Panc1 (cell line): ENCODE measurements around the gene EFNA5. TPM values are rescaled to one million over a fixed set of nuclear protein-coding genes. Genes with fewer than 3 reads are reported as not detected.

Experiments
- ATAC-seq: fragments of 200-7000 bp; cut with Tn5 transposase; 2 replicates; pipeline ENCODE4 v1.9.1; 2020; ENCODE audit warnings: mild to moderate bottlenecking, moderate library complexity
- BruUV-seq: library from RNA; stranded (reverse); fragments of 400-500 nt; replicated peaks from 2 replicates; lab custom pipeline; 2021; lab: Mats Ljungman, UMichigan
- CTCF ChIA-PET: fragments of 300-600 bp; sonication (Branson Sonifier 250); formaldehyde crosslinking; loops from one replicate; lab custom pipeline; 2022; ENCODE audit warnings: antibody characterized with exemption; lab: Charles Lee
- POLR2A ChIA-PET: fragments of 300-600 bp; sonication (Branson Sonifier 250); formaldehyde crosslinking; loops from one replicate; lab custom pipeline; 2022; ENCODE audit warnings: antibody characterized with exemption; lab: Charles Lee
- DNase-seq: peaks from one replicate; pipeline ENCODE4 v3.0.0-alpha.2; 2010; ENCODE audit warnings: low read depth, low spot score
- H3K27ac ChIP-seq: 2 replicates; pipeline ENCODE4 v1.5.1; 2011; ENCODE audit warnings: mild to moderate bottlenecking, low read length, inconsistent platforms
- H3K27me3 ChIP-seq: fragments of 200-500 bp; sonication (Bioruptor generic); 2 replicates; pipeline ENCODE4 v1.6.0; 2014; ENCODE audit warnings: low read length, inconsistent platforms; ENCODE audit not compliant: control insufficient read depth, insufficient read depth
- H3K36me3 ChIP-seq: fragments of 200-500 bp; sonication (Bioruptor generic); 2 replicates; pipeline ENCODE4 v1.5.1; 2014; ENCODE audit warnings: inconsistent platforms, mild to moderate bottlenecking, low read length, moderate library complexity; ENCODE audit not compliant: control insufficient read depth, insufficient read depth
- H3K4me1 ChIP-seq: 2 replicates; pipeline ENCODE4 v1.5.1; 2011; ENCODE audit warnings: inconsistent platforms, mild to moderate bottlenecking, low read length, moderate library complexity; ENCODE audit not compliant: control insufficient read depth, insufficient read depth
- H3K4me3 ChIP-seq, 2 experiments: 2 replicates each; pipeline ENCODE4 v1.5.1; 2011 to 2012; ENCODE audit warnings: low read depth in 2 of 2, low read length in 2 of 2, mild to moderate bottlenecking in 2 of 2, inconsistent platforms in 1 of 2, moderate library complexity in 1 of 2
- H3K9me3 ChIP-seq: fragments of 200-500 bp; sonication (Bioruptor generic); 2 replicates; pipeline ENCODE4 v1.5.1; 2014; ENCODE audit warnings: low read depth, mild to moderate bottlenecking, inconsistent platforms, low read length, moderate library complexity; ENCODE audit not compliant: control insufficient read depth, insufficient read depth
- CTCF ChIP-seq: fragments of 450-650 bp; IDR thresholded peaks from 2 replicates; pipeline ENCODE4 v1.5.1; 2017; ENCODE audit warnings: mild to moderate bottlenecking
- POLR2AphosphoS5 ChIP-seq: IDR thresholded peaks from 2 replicates; pipeline ENCODE4 v1.6.1; 2012; ENCODE audit warnings: mild to moderate bottlenecking, low read depth, low read length, moderate library complexity
- REST ChIP-seq, 2 experiments: IDR thresholded peaks; 2 replicates each; pipeline ENCODE4 v1.6.1; 2011 to 2012; ENCODE audit warnings: low read depth in 2 of 2, control low read depth in 1 of 2, low read length in 1 of 2, mild to moderate bottlenecking in 1 of 2, moderate library complexity in 1 of 2; ENCODE audit not compliant: insufficient read depth in 1 of 2
- SIN3A ChIP-seq: IDR thresholded peaks from 2 replicates; pipeline ENCODE4 v1.6.1; 2012; ENCODE audit warnings: low read depth, mild to moderate bottlenecking, low read length, moderate library complexity, borderline replicate concordance; ENCODE audit not compliant: insufficient read depth
- TCF7L2 ChIP-seq: IDR thresholded peaks from 2 replicates; pipeline ENCODE4 v1.6.1; 2011; ENCODE audit warnings: mild to moderate bottlenecking, low read depth, low read length, inconsistent platforms
- in situ Hi-C: cut with HindIII; loops from 2 replicates; pipeline ENCODE4 v1.10.0; 2016; ENCODE audit warnings: low sequenced_read_pairs, low pct_unique_long_range_greater_than_20kb
- intact Hi-C: fragments of 100-400 bp; cut with micrococcal nuclease; formaldehyde crosslinking; loops from one replicate; pipeline ENCODE4 v1.10.0; 2022; ENCODE audit not compliant: unreplicated experiment
- total RNA-seq: library from RNA; stranded (reverse); gene quantifications from one replicate; pipeline ENCODE4 v1.2.1, GENCODE V29; 2021; ENCODE audit not compliant: unreplicated experiment

The EFNA5 gene
- total RNA-seq, 1 experiment from 2014 or later: 30.5 TPM

- no peak for DNase-seq
- intact Hi-C loops: no loop called here
- CTCF ChIA-PET: no interaction called here
- TF ChIP-seq CTCF: no peak
- TF ChIP-seq POLR2AphosphoS5: no peak
- TF ChIP-seq REST (IDR thresholded peaks at IDR 0.05; ENCODE audit: insufficient read depth in 1 of 2, low read depth in 2 of 2, low read length in 1 of 2): no peak
- TF ChIP-seq SIN3A: no peak
- in situ Hi-C loops: no loop called here
- ATAC-seq: no peak
- H3K4me1 ChIP-seq: peaks cover 11% of the 10 kb centered on the region
- H3K27me3 ChIP-seq: no peaks in the 10 kb centered on the region
- H3K4me3 ChIP-seq: no peak overlapping the region
- BruUV-seq: no TSS peak
- POLR2A ChIA-PET: no interaction called here
- H3K27ac ChIP-seq: no peak overlapping the region
- H3K36me3 ChIP-seq: no peaks in the 10 kb centered on the region
- no peaks in the 10 kb centered on the region for H3K9me3 ChIP-seq
Observed at GRCh38 chr5:107377277-107377609, 293.5 kb downstream of the EFNA5 start.

GRCh38 chr5:107376546-107377276 lies 294.0 kb downstream of the EFNA5 start:
- H3K27me3 ChIP-seq: no peaks in the 10 kb centered on the region
- no peak overlapping the region for H3K27ac ChIP-seq
- H3K9me3 ChIP-seq: no peaks in the 10 kb centered on the region
- no peaks in the 10 kb centered on the region for H3K36me3 ChIP-seq
- H3K4me1 ChIP-seq: peaks cover 7% of the 10 kb centered on the region
- ChIA-PET CTCF (no interaction called here), POLR2A (interaction anchor here (1.0 kb wide), 1 partner anchor 17 kb away, joined by 3 read pairs; no protein-coding TSS in a partner anchor)
- no TSS peak for BruUV-seq
- ATAC-seq: no peak
- no peak for DNase-seq
- in situ Hi-C loops (no loop called here), intact Hi-C loops (no loop called here)
- no peak overlapping the region for H3K4me3 ChIP-seq
- no peak for TF ChIP-seq REST (IDR thresholded peaks at IDR 0.05; ENCODE audit: insufficient read depth in 1 of 2, low read depth in 2 of 2, low read length in 1 of 2)
- no peak for TF ChIP-seq POLR2AphosphoS5
- no peak for TF ChIP-seq TCF7L2
- no peak for TF ChIP-seq CTCF
- TF ChIP-seq SIN3A: no peak
